Amniotic stem cell (primary cell): ENCODE measurements around the gene POLR1H.

Experiments used
- DNase-seq: peaks from one replicate; lab custom pipeline; 2025; lab: John Stamatoyannopoulos, UW

Gene POLR1H

DNA sequence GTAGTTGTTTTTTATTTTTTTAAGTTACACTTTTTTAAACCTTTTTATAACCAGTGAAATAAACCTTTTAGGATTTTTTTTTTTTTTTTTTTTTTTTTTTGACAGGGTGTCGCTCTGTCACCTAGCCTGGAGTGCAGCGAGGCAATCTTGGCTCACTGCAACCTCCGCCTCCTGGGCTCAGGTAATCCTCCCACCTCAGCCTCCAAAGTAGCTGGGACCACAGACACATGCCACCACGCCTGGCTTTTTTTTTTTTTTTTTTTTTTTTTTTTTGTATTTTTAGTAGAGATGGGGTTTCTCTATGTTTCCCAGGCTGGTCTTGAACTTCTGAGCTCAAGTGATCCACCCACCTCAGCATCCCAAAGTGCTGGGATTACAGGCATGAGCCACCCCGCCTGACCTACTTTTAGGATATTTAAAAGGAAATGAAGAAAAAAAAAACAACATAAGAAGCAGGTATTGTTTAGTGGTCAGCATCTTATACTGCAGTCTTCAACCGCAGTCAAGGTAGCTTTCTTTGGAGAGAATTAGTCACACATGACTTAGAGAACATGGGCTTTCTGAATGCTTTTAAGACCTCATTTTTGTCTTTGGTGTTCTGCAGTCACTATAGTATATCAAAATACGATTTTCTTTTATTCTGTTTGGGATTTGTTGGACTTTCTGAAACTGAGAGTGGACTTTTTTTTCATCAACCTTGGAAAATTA lies 1.6 kb downstream of the POLR1H start:
- no peak for DNase-seq

DNA sequence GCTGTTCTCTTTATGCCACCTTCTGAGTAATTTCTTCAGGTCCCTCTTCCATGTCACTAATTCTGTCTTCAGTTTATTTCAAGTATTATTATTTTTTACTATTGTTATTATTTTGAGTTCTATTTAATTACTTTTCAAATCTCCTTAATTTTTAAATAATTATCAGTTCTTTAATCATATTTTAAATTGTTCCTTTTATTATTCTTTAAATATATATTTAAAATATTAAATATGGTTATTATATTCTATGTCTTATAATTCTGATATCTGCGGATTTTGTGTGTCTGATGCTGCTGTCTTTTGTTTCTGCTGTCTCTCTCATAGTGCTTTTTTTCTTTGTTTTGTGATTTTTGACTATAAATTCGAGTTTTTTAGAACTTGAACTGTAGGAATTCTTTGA lies 2.2 kb downstream of the POLR1H start:
- no peak for DNase-seq

DNA sequence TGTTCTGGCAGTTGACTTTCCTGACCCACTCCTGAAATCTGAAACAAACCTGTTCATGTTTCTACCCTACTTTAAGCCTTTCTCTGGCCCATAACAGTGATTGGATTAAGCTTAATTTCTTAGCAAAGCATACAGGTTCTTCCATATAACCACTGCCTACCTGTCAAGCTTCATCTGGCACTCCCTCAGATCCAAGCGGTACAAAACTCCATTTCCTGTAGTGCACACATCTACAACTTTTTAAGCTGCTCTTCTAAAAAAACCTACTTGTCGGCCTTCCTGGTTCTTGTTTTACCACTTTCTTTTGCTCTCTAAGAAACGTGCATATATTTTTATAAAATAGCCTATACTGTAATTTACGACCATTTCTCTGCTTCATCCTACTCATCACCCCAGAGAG lies 5.0 kb downstream of the POLR1H start:
- DNase-seq, result no peak

DNA sequence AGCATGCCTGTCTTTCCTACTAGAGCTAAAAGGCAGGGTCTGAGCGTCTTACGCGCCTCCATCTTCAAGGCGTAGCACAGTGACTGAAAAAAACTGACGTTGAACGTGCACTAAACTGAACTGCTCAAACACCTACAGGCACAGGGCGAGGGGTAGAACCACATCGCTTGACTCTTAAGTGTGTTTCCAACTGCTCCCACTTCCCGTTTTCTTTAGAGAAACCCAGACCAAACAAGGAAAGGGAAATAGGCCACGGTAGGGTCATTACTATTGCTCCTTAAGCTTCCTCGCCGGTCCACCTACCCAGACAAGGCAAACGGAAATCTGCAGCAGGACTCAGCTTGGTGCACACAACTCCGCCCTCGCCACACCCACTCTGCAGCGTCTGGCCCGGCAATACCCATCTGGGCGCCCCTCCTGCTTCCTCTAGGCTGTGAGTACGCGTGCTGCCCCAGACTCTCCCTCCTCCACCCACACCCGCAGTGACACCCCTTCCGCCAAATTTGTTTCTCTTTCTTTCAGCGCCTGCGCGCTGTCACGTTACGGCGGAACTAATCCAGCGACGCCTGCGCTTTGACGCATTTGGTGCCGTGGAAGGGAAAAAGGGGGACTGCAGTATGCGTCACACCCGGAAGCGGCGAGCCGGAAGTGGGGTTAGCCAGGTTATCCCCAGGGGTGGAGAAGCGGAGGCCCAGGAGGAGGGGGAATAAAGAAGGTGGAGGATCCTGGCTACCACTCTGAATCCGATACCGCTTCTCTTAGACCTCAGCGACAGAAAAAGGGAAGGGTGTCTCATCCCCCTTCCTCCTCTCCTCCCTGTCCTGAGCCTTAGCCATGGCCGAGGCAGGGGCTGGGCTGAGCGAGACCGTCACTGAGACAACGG lies 5.8 kb downstream of the POLR1H start, which contains the start of gene PPP1R11:
Gene PPP1R11 (plus strand): TSS at position 622 of the 883 bp plus-strand sequence. CDS start 213 bp downstream, at position 835.
- DNase-seq, result peak; percentile 97

DNA sequence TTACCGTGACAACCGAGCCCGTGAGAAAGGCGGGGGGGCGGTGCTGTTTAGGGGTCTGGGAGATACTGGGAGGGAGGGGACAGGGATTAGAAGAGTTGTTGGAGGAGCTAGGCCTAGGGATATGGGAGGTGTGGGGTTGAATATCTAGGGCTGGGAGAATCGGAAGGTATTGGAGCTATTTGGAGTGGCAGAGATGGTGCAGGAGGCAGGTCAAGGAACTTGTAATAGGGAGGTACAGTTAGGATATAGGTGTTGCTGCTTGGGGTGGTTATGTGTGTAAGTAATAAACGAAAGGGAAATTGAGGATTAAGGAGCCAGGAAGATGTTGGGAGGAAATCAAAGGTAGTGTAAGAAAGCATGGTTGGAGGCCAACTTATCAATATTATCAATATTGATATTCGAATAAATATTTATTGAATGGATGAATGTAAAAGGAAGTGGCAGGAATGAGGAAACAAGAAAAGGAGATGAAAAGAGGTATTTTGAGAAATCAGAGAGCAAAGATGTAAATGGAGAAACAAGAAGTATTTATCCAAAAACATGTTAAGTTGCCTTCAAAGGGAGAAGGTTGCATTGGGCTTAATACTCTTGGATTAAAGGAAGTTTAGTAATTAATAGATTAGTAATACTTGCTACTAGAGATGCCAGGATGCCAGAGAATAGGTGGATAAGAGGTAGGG lies 6.5 kb downstream of the POLR1H start:
- DNase-seq, result no peak

DNA sequence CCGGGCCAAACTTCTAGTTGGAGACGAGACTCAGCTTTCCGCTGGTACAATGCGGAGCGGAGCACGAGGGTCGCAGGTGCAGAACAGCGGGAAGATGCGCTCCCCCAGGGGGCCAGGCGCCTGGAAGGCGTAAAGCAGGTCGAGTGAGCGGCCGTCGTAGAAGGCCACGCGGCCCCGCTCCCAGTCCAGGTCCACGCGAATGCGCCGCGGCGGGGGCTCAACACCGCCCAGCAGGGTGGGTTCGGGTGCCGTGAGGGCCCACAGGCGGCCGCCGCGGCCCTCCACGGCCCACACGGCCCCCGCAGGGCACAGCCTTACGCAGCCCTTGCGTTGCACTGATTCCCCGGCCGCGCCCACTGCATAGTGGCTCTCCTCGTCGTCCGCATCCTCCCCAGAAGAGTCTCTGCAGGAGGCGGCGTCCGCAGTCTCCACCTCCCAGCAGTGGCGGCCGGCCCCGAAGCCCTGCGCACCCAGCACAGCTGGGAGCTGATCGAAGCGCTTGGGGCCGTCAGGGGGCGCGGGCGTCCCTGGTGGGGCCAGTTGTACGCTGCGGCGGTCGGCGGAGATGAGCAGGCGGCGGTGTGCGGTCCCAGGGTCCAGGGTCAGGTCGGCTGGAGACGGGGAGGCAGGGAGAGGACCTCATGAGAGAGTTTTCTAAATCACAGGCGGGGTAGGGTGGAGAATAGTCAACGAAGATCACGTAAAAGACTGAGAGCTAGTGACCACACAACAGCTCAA lies 10.2 kb downstream of the POLR1H start:
- no peak for DNase-seq

DNA sequence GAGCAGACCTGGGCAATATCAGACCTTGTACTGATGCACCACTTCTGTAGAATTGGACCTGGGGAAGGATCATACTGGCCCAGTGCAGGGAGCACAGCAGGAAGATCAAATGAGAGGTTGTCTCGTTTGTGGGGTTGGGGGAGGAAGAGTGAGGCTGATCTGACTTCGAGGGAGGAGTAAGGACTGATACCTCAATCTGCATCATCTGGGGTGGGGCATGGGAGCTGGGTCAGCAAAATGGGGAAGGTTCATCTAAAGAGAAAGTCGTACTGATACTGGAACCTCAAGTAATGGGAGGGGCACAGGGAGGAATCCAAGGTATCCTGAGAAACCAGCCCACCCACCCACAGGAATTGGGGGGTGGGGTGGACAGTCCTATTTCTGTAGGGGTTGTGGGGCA lies 10.8 kb downstream of the POLR1H start:
- no peak for DNase-seq

DNA sequence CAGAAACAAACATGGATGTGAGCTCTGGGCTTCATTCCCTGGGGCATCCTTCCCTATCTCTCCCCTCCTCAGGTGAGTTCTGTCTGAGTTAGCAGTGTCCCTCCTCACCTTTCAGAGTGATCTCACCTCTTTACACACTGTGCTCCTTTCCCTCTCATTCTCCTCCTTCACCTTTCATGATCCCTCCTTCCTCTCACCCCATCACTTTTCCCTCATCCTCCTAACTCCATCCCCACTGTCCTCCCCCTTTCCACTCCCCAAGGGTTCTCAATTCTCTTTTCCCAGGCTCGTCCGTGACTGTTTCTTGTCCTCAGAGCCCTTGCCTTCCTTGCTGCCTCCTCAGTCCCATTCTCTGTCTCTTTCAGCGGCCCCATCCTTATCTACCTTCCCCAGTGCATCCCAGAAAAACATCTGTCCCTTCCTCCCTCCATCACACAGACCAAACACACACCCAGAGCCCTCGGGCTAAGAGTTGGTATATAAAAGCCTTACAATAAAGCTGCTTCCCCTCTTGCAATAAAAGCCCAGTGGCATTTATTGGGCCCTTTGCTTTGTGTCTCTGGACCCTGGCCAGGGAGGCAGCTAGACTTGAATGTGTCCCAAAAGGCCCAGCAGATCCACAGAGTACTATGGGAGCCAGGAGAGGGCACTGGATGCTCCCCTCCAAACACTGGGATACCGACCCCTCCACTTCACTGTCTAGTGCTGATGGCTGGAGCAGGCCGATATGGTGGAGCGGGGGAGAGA lies 12.6 kb downstream of the POLR1H start:
- no peak for DNase-seq

DNA sequence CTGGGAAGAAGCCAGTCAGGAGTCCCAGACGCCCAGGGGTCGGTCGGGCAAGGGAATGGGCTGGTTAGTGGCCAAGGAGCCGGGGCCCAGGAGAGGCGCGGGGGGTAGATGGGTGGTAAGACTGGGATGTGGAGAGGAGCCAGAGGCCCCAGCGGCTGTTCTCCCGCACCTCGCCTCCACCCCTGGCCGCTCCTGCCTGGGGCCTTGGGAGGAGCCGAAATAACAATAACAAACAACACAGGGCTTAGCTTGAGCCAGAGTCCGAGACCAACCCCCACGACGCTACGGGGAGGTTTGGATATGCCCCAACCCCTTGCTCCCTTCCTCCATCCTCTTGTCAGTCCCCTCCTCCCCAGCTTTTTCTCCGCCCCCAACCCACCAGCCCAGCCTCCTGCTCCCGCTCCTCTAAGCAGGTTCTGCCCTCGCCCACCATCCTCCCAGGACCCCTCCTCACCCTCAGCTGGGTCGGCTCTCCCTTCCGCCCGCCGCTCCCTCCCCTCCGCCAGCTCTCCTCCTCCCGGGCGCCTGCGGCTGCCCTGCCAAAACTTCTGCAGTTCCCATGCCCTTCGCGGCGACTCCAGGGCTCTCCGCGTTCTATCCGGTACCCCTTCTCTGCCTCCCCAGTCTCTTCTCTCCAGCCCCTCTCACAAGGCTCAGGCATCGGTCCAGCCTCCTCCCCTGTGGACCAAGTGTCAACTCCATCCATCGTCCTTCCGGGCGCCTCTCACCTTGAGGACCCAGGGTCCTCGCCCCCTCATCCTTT lies 13.4 kb downstream of the POLR1H start:
- DNase-seq, result no peak

DNA sequence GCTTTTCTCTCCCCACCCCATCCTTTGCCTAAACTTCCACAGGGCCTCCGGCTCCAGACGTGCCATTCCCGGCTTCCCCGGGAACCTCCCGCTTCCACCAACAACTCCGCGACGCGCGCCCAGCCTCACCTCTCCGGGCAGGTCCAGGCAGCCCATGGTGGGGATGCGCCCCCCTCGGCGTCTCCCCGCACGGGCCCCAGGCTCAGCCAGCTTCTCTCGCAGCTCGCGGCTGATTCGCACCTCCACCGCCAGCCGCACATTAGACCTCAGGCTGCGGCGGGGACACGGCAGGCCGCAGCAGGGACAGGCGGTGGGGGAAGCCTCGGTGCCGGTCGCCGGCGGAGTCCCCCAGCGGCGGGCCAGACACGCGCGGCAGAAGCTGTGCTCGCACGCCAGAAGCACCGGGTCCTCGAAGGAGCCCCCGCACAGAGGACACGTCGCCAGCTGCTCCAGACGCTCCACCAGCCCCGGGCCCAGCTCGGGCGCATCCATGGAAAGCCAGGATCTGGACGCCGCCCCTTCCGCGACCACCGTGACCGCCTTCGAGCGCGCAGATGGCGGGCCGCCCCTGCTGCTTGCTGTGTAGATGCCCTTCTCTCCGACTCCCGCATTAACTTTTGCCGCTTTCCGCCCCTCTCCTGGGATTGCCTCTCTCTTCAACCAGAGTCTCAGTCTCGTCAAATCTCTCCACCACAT lies 14.2 kb downstream of the POLR1H start, which contains the start of gene RNF39:
Gene RNF39 (minus strand): TSS at position 676 of the 696 bp plus-strand sequence. CDS start 184 bp downstream, at position 492.
- DNase-seq, result no peak

DNA sequence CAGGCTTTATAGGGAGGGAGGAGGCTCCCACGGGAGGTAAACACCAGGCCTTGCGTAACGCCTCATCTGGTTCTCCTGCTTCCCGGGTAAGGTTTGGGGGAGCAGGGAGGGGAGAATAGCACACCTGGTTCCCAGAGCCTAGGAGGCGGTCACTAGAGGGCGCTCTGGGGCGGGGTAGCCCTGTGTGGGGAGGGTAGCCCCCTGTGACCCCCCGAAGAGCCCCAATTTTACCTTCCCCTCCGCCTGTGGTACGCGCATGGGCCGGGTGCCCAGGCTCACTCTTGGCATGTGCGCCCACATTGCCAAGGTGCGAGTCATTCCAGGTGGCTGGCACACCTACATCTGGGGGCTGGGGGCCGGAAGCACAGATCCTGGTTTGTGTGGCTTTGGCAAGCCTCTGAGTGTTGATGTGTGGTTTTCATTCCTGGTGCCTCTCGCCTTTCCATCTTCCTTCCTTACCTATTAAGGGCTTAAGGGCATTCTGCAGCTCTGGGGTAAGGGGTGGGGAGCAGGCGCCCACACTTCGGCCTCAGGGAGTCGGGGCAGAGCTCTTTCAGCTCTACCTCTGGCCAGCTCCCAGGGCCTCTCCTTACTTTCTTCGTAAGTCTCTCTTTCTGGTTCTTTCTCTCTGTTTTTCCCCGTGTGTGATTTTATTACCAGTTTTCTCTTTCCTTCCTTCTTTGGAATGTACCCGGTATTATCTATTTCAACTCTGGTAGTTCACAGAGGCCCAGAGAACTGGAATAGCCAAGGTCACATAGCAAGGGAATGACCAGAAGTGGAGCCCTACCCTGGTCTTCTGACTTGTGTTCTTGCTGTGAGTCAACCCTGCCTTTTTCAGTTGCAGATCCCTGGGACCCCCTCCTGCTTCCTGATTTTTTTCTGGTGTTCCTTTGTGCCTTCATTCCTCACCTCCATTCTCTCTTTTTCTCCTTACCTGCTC lies 15.0 kb downstream of the POLR1H start:
- no peak for DNase-seq

DNA sequence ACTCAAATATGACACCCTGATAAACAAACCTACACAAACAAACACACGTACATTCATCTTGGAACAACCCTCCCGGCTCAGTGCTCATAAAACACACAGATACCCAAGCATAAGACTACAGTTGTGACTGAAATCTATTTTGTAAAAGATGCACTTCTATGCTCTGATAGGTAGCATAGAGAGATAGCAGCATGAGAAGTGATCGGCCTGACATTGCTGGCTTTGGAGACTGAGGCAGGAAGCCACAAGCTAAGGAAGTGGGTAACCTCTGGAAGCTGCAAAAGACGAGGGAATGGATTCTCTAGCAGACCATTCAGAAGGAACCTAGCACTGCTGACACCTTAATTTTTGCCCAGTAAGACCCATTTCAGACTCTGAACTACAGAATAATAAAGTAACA lies 16.2 kb downstream of the POLR1H start:
- no peak for DNase-seq

DNA sequence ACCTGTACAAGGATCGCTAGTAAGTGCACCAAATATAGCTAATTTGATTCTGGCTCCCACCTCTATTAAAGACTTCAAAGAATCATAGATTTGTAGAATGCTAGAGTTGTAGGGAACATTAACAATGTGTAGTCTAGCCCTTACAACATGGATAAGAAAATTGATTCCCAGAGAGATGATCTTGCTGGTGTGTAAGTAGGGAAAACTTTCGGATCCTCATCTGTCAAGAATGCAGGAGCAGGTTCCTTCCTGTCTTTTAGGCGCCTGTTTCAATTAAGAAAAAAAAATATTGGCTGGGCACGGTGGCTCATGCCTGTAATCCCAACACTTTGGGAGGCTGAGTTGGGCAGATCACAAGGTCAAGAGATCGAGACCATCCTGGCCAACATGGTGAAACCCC lies 26.8 kb downstream of the POLR1H start:
- DNase-seq, result no peak

DNA sequence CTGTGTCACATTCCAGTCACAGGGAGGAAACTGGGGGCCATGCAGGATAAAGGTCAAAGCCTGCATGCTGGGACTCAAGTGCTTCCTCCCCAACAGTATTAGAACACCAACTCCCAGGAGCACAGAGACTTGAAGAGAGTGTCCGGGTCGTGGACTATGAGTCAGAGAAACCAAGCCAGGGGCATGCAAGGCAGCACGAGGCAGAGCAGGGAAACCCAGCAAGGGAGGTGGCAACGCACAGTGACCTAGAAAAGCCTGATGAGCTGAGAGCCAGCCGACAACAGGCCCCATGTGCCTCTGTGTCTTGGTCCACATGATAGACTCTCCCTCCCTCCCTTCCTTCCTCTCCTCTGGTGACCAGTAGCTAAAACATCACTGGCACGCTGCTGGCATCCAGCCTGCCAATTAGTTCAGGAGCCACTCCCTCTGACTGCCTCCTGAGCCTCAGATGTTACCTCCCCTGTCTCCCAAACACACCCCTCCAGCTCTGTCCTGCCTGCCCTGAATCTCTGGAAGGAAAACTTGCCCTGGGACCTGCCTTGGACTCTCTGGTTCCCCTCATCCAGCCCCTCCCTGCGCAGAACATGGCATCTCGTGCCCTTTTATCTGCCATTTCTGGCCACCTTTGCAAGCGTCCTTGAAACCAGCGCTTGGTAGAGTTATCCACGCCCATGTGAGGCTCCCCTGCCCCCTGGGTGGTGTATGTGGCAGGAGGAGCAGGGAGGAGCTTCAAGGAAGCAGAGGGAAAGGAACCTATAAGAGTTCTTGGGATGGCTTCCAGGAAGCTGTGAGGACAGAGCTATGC lies 30.7 kb downstream of the POLR1H start:
- DNase-seq, result no peak

DNA sequence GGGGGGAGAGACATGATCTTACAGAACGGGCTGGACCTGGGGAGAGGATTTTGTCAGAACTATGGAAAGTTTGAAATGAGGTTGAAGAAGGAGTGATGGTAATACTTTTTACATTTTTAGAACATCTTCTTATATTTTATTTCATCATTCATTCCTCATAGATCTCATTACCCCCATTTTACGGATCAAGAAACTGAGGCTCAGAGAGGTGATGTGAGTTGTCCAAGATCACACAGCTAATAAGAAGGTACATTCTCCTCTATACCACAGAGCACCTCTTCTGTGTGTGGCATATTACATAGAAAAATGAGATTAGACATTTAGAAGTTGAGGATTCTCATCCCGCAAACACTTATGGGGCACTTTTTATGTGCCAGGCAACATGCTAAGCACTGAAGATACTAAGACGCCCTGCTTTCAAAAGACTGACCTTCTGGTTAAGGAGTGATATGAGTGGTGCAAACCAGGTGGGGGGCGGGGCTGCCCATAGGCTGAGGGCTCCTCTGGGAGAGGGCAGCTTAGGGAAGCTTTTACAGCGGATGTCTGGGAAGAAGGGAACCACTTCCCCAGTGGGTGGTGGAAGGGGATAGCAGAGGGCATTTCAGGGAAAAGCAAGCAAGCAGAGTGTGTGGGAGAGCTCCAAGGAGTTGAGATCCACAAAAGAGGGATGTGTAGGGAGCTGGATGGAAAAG lies 31.9 kb downstream of the POLR1H start:
- DNase-seq, result no peak

DNA sequence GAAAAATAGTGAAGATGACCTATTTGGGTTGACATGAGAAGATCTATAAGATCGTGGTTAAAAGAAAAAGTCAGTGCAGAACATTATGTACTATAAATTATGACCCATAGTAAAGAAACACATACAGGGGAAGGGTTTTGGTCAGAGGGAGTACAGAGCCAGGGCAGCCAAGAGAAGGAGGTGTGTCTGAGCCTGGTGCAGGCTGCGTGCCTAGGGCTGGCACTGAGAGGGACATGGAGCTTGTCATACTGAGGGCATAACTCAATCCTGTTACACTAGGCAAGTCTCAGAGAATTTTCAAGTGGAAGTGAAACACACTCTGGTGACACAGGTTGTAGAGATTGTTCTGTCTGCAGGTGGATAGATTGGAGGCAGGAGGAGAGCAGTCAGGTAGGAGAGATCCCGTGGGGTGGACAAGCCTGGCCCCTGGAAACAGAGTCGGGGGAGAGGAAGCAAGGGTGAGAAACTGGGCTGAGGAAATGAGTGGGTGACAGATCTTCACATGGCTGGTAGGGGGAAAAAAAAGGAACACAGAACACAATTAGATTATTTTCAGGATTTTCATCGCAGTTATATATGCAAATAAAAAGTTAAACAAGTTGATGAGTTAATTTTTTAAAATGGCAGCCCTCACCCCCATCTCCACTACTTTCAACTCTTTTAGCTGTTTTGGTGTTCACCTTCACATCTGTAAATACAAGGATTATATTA lies 33.0 kb downstream of the POLR1H start:
- no peak for DNase-seq
